HFFc6 (cell line): ENCODE results near the gene RAB10. TPM values are rescaled to one million over a fixed set of nuclear protein-coding genes. Genes with fewer than 3 reads are reported as not detected.
"Not testable (repeated sequence)": the region's sequence is repeated elsewhere in the genome, so short reads cannot be mapped to it uniquely, and the experiment has no call there.

Source experiments
- DNase-seq: peaks from one replicate; pipeline ENCODE4 v3.0.0-alpha.2; 2018
- H3K27ac Mint-ChIP-seq: 2 replicates; pipeline ENCODE4 v1.8.0; 2020; ENCODE audit warnings: mild to moderate bottlenecking, mixed read lengths
- H3K27me3 Mint-ChIP-seq: 2 replicates; pipeline ENCODE4 v1.8.0; 2021; ENCODE audit warnings: mild to moderate bottlenecking, moderate library complexity, mixed read lengths; ENCODE audit not compliant: insufficient read depth
- H3K36me3 Mint-ChIP-seq: 2 replicates; pipeline ENCODE4 v1.8.0; 2021; ENCODE audit warnings: low read depth, mixed read lengths
- H3K4me1 Mint-ChIP-seq: 2 replicates; pipeline ENCODE4 v1.8.0; 2020; ENCODE audit warnings: low read depth, mixed read lengths
- H3K4me3 Mint-ChIP-seq: 2 replicates; pipeline ENCODE4 v1.8.0; 2020; ENCODE audit warnings: mild to moderate bottlenecking, moderate library complexity, mixed read lengths
- H3K9me3 Mint-ChIP-seq: 2 replicates; pipeline ENCODE4 v1.8.0; 2020; ENCODE audit warnings: mild to moderate bottlenecking, mixed read lengths
- CTCF ChIP-seq: fragments of 200-600 bp; sonication (generic); IDR thresholded peaks from 2 replicates; pipeline ENCODE4 v1.5.0; 2021; ENCODE audit warnings: antibody characterized with exemption, mild to moderate bottlenecking
- total RNA-seq, 6 experiments: library from RNA; stranded (reverse); fragmentation: NEBNext Ultra II Directional; extraction: Animal tissue kit (Norgen Biotek cat#: 25700); gene quantifications; 2 replicates in 1 of 6; 3 replicates in 5 of 6; pipeline ENCODE4 v1.2.3, GENCODE V29; 2021

Gene RAB10
- total RNA-seq, 6 experiments from 2014 or later: 133 to 144 (median 136) TPM

GRCh38 chr2:26095758-26096157 lies 61.9 kb downstream of the RAB10 start:
- TF ChIP-seq CTCF: no peak
- H3K27me3 Mint-ChIP-seq: no peaks in the 10 kb centered on the region
- H3K4me1 Mint-ChIP-seq: peaks cover 28% of the 10 kb centered on the region
- H3K36me3 Mint-ChIP-seq: peaks cover 9% of the 10 kb centered on the region; the same call in 1 of the 2 replicates
- H3K9me3 Mint-ChIP-seq: no peaks in the 10 kb centered on the region
- H3K4me3 Mint-ChIP-seq: no peak overlapping the region
- DNase-seq: no peak
- H3K27ac Mint-ChIP-seq: no peak overlapping the region

- Mint-ChIP-seq H3K27me3 (no peaks in the 10 kb centered on the region), H3K36me3 (peaks cover 33% of the 10 kb centered on the region), H3K9me3 (no peaks in the 10 kb centered on the region), H3K4me1 (peaks cover 19% of the 10 kb centered on the region; the same call in 1 of the 2 replicates), H3K4me3 (no peak overlapping the region), H3K27ac (no peak overlapping the region)
- DNase-seq: no peak
- no peak for TF ChIP-seq CTCF
Measured at GRCh38 chr2:26099933-26100332, 66.0 kb downstream of the RAB10 start.

- Mint-ChIP-seq H3K27me3 (no peaks in the 10 kb centered on the region), H3K4me1 (peaks cover 19% of the 10 kb centered on the region; the same call in 1 of the 2 replicates), H3K27ac (no peak overlapping the region), H3K9me3 (no peaks in the 10 kb centered on the region), H3K36me3 (peaks cover 35% of the 10 kb centered on the region), H3K4me3 (no peak overlapping the region)
- no peak for TF ChIP-seq CTCF
- DNase-seq: no peak
Measured at GRCh38 chr2:26100384-26100783, 66.5 kb downstream of the RAB10 start.

GRCh38 chr2:26103752-26104151 lies 69.9 kb downstream of the RAB10 start:
- Mint-ChIP-seq H3K36me3 (peaks cover 30% of the 10 kb centered on the region), H3K9me3 (no peaks in the 10 kb centered on the region), H3K4me3 (no peak overlapping the region), H3K27me3 (no peaks in the 10 kb centered on the region), H3K27ac (no peak overlapping the region), H3K4me1 (peaks cover 6% of the 10 kb centered on the region; the same call in 1 of the 2 replicates)
- no peak for TF ChIP-seq CTCF
- no peak for DNase-seq

- H3K27me3 Mint-ChIP-seq, H3K9me3 Mint-ChIP-seq, DNase-seq, H3K27ac Mint-ChIP-seq, H3K4me1 Mint-ChIP-seq, H3K4me3 Mint-ChIP-seq: not testable (repeated sequence)
- peaks cover 26% of the 10 kb centered on the region for H3K36me3 Mint-ChIP-seq
Measured at GRCh38 chr2:26108701-26109100, 74.8 kb downstream of the RAB10 start.

- peaks cover 13% of the 10 kb centered on the region for H3K36me3 Mint-ChIP-seq
- no peak overlapping the region for H3K4me3 Mint-ChIP-seq
- H3K4me1 Mint-ChIP-seq: peaks cover 8% of the 10 kb centered on the region; the same call in 1 of the 2 replicates
- H3K27me3 Mint-ChIP-seq: peaks cover 2% of the 10 kb centered on the region; the same call in 1 of the 2 replicates
- no peak for TF ChIP-seq CTCF
- no peak overlapping the region for H3K27ac Mint-ChIP-seq
- DNase-seq: no peak
- H3K9me3 Mint-ChIP-seq: no peaks in the 10 kb centered on the region
Measured at GRCh38 chr2:26112201-26112600, 78.3 kb downstream of the RAB10 start.
